Nephron (organoid): Measurements from ENCODE around the gene PCBP3.

Experiments used
- H3K27ac Mint-ChIP-seq, 3 experiments: 2 replicates each; pipeline ENCODE4 v1.8.0; 2020; ENCODE audit warnings: mixed read lengths in 3 of 3, mild to moderate bottlenecking in 2 of 3, moderate library complexity in 1 of 3
- H3K27me3 Mint-ChIP-seq: 2 replicates; pipeline ENCODE4 v1.8.0; 2021; ENCODE audit warnings: low read depth, mild to moderate bottlenecking, moderate library complexity, mixed read lengths
- H3K36me3 Mint-ChIP-seq: 2 replicates; pipeline ENCODE4 v1.8.0; 2020; ENCODE audit warnings: low read depth, mixed read lengths
- H3K4me1 Mint-ChIP-seq: 2 replicates; pipeline ENCODE4 v1.8.0; 2020; ENCODE audit warnings: mixed read lengths
- H3K4me3 Mint-ChIP-seq, 3 experiments: 2 replicates each; pipeline ENCODE4 v1.8.0; 2020; ENCODE audit warnings: mild to moderate bottlenecking in 3 of 3, mixed read lengths in 3 of 3, moderate library complexity in 2 of 3
- H3K9me3 Mint-ChIP-seq: 2 replicates; pipeline ENCODE4 v1.8.0; 2020; ENCODE audit warnings: mixed read lengths
- CTCF ChIP-seq, 3 experiments: fragments of 200-600 bp; sonication (generic); IDR thresholded peaks; one replicate each; pipeline ENCODE4 v1.5.0; 2021; ENCODE audit warnings: antibody characterized with exemption in 3 of 3; ENCODE audit not compliant: unreplicated experiment in 3 of 3

The PCBP3 gene

GRCh38 chr21:45891388-45892155 is 248.0 kb downstream of the PCBP3 start:
- Mint-ChIP-seq H3K4me1 (peaks cover 47% of the 10 kb centered on the region), H3K36me3 (no peaks in the 10 kb centered on the region), H3K27me3 (peaks cover 19% of the 10 kb centered on the region), H3K9me3 (no peaks in the 10 kb centered on the region), H3K4me3 (no peak overlapping the region), H3K27ac (no peak overlapping the region)
- no peak for TF ChIP-seq CTCF (IDR thresholded peaks at IDR 0.05; ENCODE audit: unreplicated experiment in 3 of 3)

- Mint-ChIP-seq H3K9me3 (no peaks in the 10 kb centered on the region), H3K4me3 (no peak overlapping the region), H3K27me3 (peaks cover 23% of the 10 kb centered on the region), H3K36me3 (no peaks in the 10 kb centered on the region), H3K4me1 (peaks cover 41% of the 10 kb centered on the region), H3K27ac (no peak overlapping the region)
- no peak for TF ChIP-seq CTCF (IDR thresholded peaks at IDR 0.05; ENCODE audit: unreplicated experiment in 3 of 3)
Measured at GRCh38 chr21:45892156-45892915, 248.8 kb downstream of the PCBP3 start.

- Mint-ChIP-seq H3K27me3 (peaks cover 28% of the 10 kb centered on the region), H3K36me3 (no peaks in the 10 kb centered on the region), H3K27ac (no peak overlapping the region), H3K9me3 (no peaks in the 10 kb centered on the region), H3K4me1 (peaks cover 35% of the 10 kb centered on the region), H3K4me3 (no peak overlapping the region)
- no peak for TF ChIP-seq CTCF (IDR thresholded peaks at IDR 0.05; ENCODE audit: unreplicated experiment in 3 of 3)
Measured at GRCh38 chr21:45892916-45893739, 249.6 kb downstream of the PCBP3 start.

DNA sequence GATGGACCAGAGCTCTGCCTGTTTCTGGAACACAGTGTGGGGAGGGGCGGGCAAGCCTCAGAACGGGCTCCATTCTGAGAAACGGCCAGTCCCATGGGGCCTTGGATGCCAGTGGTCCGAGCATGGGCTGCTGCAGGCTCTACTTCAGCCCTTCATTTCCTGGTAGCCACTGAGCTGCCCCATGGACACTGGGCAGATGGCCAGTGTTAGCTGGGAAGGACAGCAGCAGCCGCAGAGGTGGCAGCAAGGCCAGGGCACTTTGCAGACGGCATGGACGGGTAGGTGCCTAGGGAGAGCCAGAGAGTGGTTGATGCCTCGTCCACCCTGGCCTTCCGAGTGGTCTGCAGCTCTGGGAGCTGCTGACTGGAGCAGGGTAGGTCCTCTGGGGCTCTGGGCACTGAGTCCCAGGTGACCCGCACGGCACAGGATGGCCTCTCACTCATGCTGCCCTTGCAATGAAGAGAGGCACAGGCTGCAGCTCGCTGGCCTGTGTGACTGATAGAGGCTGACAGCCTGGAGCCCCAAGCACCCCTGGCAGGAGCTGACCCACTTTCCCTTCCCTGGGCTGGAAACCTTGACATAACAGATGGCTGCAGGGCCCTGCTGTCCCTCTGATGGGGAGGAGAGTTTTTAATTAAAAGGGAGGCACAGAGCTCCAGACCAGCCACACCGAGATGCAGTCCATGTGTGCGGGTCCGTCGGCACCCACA is 250.4 kb downstream of the PCBP3 start:
- Mint-ChIP-seq H3K36me3 (no peaks in the 10 kb centered on the region), H3K4me3 (no peak overlapping the region), H3K27me3 (peaks cover 30% of the 10 kb centered on the region), H3K27ac (peak overlapping the region in 2 of 3 experiments; percentile 75 to 76), H3K9me3 (no peaks in the 10 kb centered on the region), H3K4me1 (peaks cover 29% of the 10 kb centered on the region)
- no peak for TF ChIP-seq CTCF (IDR thresholded peaks at IDR 0.05; ENCODE audit: unreplicated experiment in 3 of 3)

DNA sequence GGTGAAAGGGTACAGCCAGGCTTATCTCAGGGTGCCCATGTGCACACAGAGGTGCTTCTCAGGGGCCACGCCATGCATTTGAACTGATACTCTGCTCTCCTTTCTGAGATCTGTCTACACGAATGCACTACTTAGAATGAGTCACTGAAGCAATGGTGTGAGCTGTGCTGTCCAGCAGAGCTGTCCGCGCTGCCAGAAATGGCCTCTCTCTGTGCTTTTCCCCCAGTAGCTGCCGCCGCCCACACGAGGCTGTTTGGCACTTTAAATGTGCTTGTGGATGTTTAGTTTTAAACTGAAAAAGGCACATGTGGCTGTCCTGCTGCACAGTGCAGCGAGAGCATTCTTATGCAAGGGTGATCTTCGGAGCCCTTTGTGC is 250.9 kb downstream of the PCBP3 start:
- TF ChIP-seq CTCF (IDR thresholded peaks at IDR 0.05; ENCODE audit: unreplicated experiment in 3 of 3) = no peak
- Mint-ChIP-seq H3K9me3 (no peaks in the 10 kb centered on the region), H3K4me1 (peaks cover 25% of the 10 kb centered on the region), H3K36me3 (no peaks in the 10 kb centered on the region), H3K27me3 (peaks cover 34% of the 10 kb centered on the region), H3K4me3 (no peak overlapping the region), H3K27ac (peak overlapping the region in 2 of 3 experiments; percentile 75 to 76)
